A172 (cell line): ENCODE results near the gene CARMIL1. TPM values are rescaled to one million over a fixed set of nuclear protein-coding genes. Genes with fewer than 3 reads are reported as not detected.

Experiments
- DNase-seq: peaks from one replicate; pipeline ENCODE4 v3.0.0-alpha.2; 2015; ENCODE audit warnings: low spot score
- total RNA-seq: library from RNA; depleted of rRNA; stranded (reverse); fragments of >200 nt; shearing (Covaris generic); gene quantifications from 2 replicates; pipeline ENCODE4 v1.2.3, GENCODE V29; 2014; rRNA removed

The CARMIL1 gene
- total RNA-seq: 11.6 and 12.4 TPM in 2 replicates

GRCh38 chr6:25278914-25279747, at the start of gene CARMIL1:
CARMIL1 (plus strand) TSS chr6:25279374; CDS start chr6:25279796, 422 bp downstream.
- peak; percentile 81 for DNase-seq

GRCh38 chr6:25229671-25230321, 49.4 kb upstream of the CARMIL1 start:
- DNase-seq: peak; percentile 91

GRCh38 chr6:25232479-25232878, 46.7 kb upstream of the CARMIL1 start:
- DNase-seq: no peak

GRCh38 chr6:25233226-25233625, 45.9 kb upstream of the CARMIL1 start:
- DNase-seq: no peak

- no peak for DNase-seq
Observed at GRCh38 chr6:25237579-25237978, 41.6 kb upstream of the CARMIL1 start.

GRCh38 chr6:25239059-25239458, 40.1 kb upstream of the CARMIL1 start:
- no peak for DNase-seq

- no peak for DNase-seq
Observed at GRCh38 chr6:25239498-25239897, 39.7 kb upstream of the CARMIL1 start.

- no peak for DNase-seq
Observed at GRCh38 chr6:25242567-25242966, 36.6 kb upstream of the CARMIL1 start.

GRCh38 chr6:25244865-25245264, 34.3 kb upstream of the CARMIL1 start:
- no peak for DNase-seq

- DNase-seq: peak; percentile 53
Observed at GRCh38 chr6:25248123-25248522, 31.1 kb upstream of the CARMIL1 start.

GRCh38 chr6:25249133-25249532, 30.0 kb upstream of the CARMIL1 start:
- DNase-seq: no peak

GRCh38 chr6:25250878-25251277, 28.3 kb upstream of the CARMIL1 start:
- peak; percentile 53 for DNase-seq

- no peak for DNase-seq
Observed at GRCh38 chr6:25251426-25251825, 27.7 kb upstream of the CARMIL1 start.

GRCh38 chr6:25253351-25253750, 25.8 kb upstream of the CARMIL1 start:
- DNase-seq: no peak

- DNase-seq: no peak
Observed at GRCh38 chr6:25254671-25255070, 24.5 kb upstream of the CARMIL1 start.

GRCh38 chr6:25257686-25258348, 21.4 kb upstream of the CARMIL1 start:
- no peak for DNase-seq

- no peak for DNase-seq
Observed at GRCh38 chr6:25259756-25260155, 19.4 kb upstream of the CARMIL1 start.

- peak; percentile 53 for DNase-seq
Observed at GRCh38 chr6:25263657-25264056, 15.5 kb upstream of the CARMIL1 start.

GRCh38 chr6:25266456-25267100, 12.6 kb upstream of the CARMIL1 start:
- no peak for DNase-seq

GRCh38 chr6:25267662-25268061, 11.5 kb upstream of the CARMIL1 start:
- DNase-seq: no peak

GRCh38 chr6:25270559-25270958, 8.6 kb upstream of the CARMIL1 start:
- no peak for DNase-seq

- no peak for DNase-seq
Observed at GRCh38 chr6:25275436-25275835, 3.7 kb upstream of the CARMIL1 start.
